ENCODE results near the gene NMT1. TPM values are rescaled to one million over a fixed set of nuclear protein-coding genes. Genes with fewer than 3 reads are reported as not detected.
A peak's percentile ranks its signal among the peaks of the same experiment; 100 is the strongest.

The NMT1 gene
- total and polyA plus RNA-seq, 2 of the 13 experiments (the other 11 are each of a cell fraction or from before 2014, with no cell fraction given), result 75.7 to 142 TPM

- TF ChIP-seq, protein P1, sequence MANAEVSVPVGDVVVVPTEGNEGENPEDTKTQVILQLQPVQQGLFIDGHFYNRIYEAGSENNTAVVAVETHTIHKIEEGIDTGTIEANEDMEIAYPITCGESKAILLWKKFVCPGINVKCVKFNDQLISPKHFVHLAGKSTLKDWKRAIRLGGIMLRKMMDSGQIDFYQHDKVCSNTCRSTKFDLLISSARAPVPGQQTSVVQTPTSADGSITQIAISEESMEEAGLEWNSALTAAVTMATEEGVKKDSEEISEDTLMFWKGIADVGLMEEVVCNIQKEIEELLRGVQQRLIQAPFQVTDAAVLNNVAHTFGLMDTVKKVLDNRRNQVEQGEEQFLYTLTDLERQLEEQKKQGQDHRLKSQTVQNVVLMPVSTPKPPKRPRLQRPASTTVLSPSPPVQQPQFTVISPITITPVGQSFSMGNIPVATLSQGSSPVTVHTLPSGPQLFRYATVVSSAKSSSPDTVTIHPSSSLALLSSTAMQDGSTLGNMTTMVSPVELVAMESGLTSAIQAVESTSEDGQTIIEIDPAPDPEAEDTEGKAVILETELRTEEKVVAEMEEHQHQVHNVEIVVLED (CRISPR knock-in tag; IDR thresholded peaks at IDR 0.05; ENCODE audit: borderline replicate concordance), result no peak
- no peak for TF ChIP-seq GRHL1 (CRISPR knock-in tag; conservative IDR thresholded peaks at IDR 0.05)
- no peak; the same call in 1 of the 2 replicates for TF ChIP-seq ZNF280B (CRISPR knock-in tag; IDR thresholded peaks at IDR 0.05; ENCODE audit: borderline replicate concordance)
- TF ChIP-seq NBN (conservative IDR thresholded peaks at IDR 0.05), result no peak
- TF ChIP-seq ZBTB10 (CRISPR knock-in tag; IDR thresholded peaks at IDR 0.05; ENCODE audit: borderline replicate concordance), result no peak
- TF ChIP-seq FOSL2 (CRISPR knock-in tag; IDR thresholded peaks at IDR 0.05), result peak; percentile 60
- no peak for TF ChIP-seq ARID2 (CRISPR knock-in tag; IDR thresholded peaks at IDR 0.05; ENCODE audit: borderline replicate concordance)
- TF ChIP-seq ZNF772 (CRISPR knock-in tag; IDR thresholded peaks at IDR 0.05), result no peak
- no peak for TF ChIP-seq ZNF709 (CRISPR knock-in tag; IDR thresholded peaks at IDR 0.05)
- TF ChIP-seq HOXA5 (CRISPR knock-in tag; IDR thresholded peaks at IDR 0.05), result no peak
- no peak for TF ChIP-seq ZNF367 (CRISPR knock-in tag; IDR thresholded peaks at IDR 0.05; ENCODE audit: borderline replicate concordance)
- TF ChIP-seq ZNF549 (CRISPR knock-in tag; IDR thresholded peaks at IDR 0.05), result no peak
- TF ChIP-seq ZNF256 (CRISPR knock-in tag; conservative IDR thresholded peaks at IDR 0.05), result no peak
- no peak for TF ChIP-seq ZNF737 (CRISPR knock-in tag; IDR thresholded peaks at IDR 0.05; ENCODE audit: borderline replicate concordance)
- no peak for TF ChIP-seq ZBTB38 (CRISPR knock-in tag; IDR thresholded peaks at IDR 0.05)
- no peak for TF ChIP-seq KMT2B (CRISPR knock-in tag; IDR thresholded peaks at IDR 0.05)
- TF ChIP-seq SOX6 (IDR thresholded peaks at IDR 0.05), result no peak
- peak; percentile 35; the same call in 1 of the 2 replicates for TF ChIP-seq SOX6 (CRISPR knock-in tag; IDR thresholded peaks at IDR 0.05)
- no peak for TF ChIP-seq HDAC1 (CRISPR knock-in tag; IDR thresholded peaks at IDR 0.05)
- TF ChIP-seq ZNF253 (CRISPR knock-in tag; IDR thresholded peaks at IDR 0.05; ENCODE audit: borderline replicate concordance), result no peak
- TF ChIP-seq, protein P2, sequence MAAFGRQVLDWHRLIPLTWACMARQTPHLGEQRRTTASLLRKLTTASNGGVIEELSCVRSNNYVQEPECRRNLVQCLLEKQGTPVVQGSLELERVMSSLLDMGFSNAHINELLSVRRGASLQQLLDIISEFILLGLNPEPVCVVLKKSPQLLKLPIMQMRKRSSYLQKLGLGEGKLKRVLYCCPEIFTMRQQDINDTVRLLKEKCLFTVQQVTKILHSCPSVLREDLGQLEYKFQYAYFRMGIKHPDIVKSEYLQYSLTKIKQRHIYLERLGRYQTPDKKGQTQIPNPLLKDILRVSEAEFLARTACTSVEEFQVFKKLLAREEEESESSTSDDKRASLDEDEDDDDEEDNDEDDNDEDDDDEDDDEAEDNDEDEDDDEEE (CRISPR knock-in tag; IDR thresholded peaks at IDR 0.05), result no peak
- no peak for TF ChIP-seq ZNF333 (CRISPR knock-in tag; IDR thresholded peaks at IDR 0.05; ENCODE audit: borderline replicate concordance)
Observed at GRCh38 chr17:45098869-45099616, 37.9 kb downstream of the NMT1 start (continued).

All from HepG2 (cell line).